Activated naive CD4-positive, alpha-beta T cell treated with anti-CD3 and anti-CD28 coated beads, Interleukin-2, amount 10 ng/mL, durations not matched to agents 7 days and 5 days (primary cell): ENCODE measurements around the gene NT5E.

Source experiments
- CTCF ChIA-PET: fragments of 350-600 bp; sonication (Branson Sonifier 250); formaldehyde crosslinking; loops from one replicate; lab custom pipeline; 2021; ENCODE audit warnings: antibody characterized with exemption; lab: Charles Lee
- DNase-seq: peaks from one replicate; pipeline ENCODE4 v3.0.0-alpha.2; 2020
- H3K27ac Mint-ChIP-seq: one replicate; pipeline ENCODE4 v1.8.0; 2021; ENCODE audit warnings: mild to moderate bottlenecking, moderate library complexity, mixed read lengths
- H3K27me3 Mint-ChIP-seq: one replicate; pipeline ENCODE4 v1.8.0; 2021; ENCODE audit warnings: mild to moderate bottlenecking, mixed read lengths
- H3K36me3 Mint-ChIP-seq: one replicate; pipeline ENCODE4 v1.8.0; 2021; ENCODE audit warnings: mixed read lengths
- H3K4me1 Mint-ChIP-seq: one replicate; pipeline ENCODE4 v1.8.0; 2021; ENCODE audit warnings: mixed read lengths
- H3K4me3 Mint-ChIP-seq: one replicate; pipeline ENCODE4 v1.8.0; 2021; ENCODE audit warnings: mild to moderate bottlenecking, moderate library complexity, mixed read lengths
- H3K9me3 Mint-ChIP-seq: one replicate; pipeline ENCODE4 v1.8.0; 2021; ENCODE audit warnings: mixed read lengths

Gene NT5E

GRCh38 chr6:85470023-85470410 is 20.1 kb downstream of the NT5E start:
- H3K27ac Mint-ChIP-seq: no peak overlapping the region
- no peaks in the 10 kb centered on the region for H3K9me3 Mint-ChIP-seq
- H3K36me3 Mint-ChIP-seq: no peaks in the 10 kb centered on the region
- DNase-seq: no peak
- no peak overlapping the region for H3K4me3 Mint-ChIP-seq
- CTCF ChIA-PET: interaction anchor here (1.6 kb wide), 1 partner anchor 12 kb away, joined by 6 read pairs; no protein-coding TSS in a partner anchor
- H3K4me1 Mint-ChIP-seq: peaks cover 8% of the 10 kb centered on the region
- H3K27me3 Mint-ChIP-seq: peaks cover 12% of the 10 kb centered on the region

- Mint-ChIP-seq H3K9me3 (no peaks in the 10 kb centered on the region), H3K4me3 (no peak overlapping the region), H3K27ac (no peak overlapping the region), H3K4me1 (no peaks in the 10 kb centered on the region), H3K36me3 (no peaks in the 10 kb centered on the region), H3K27me3 (peaks cover 26% of the 10 kb centered on the region)
- CTCF ChIA-PET: interaction anchor here (1.2 kb wide), 1 partner anchor 10 kb away, joined by 4 read pairs; no protein-coding TSS in a partner anchor
- DNase-seq: no peak
Measured at GRCh38 chr6:85472744-85473143, 22.9 kb downstream of the NT5E start.

GRCh38 chr6:85473748-85474147 is 23.9 kb downstream of the NT5E start:
- CTCF ChIA-PET: interaction anchor here (1.2 to 1.4 kb wide), 2 partner anchors 9 to 63 kb away, joined by 3 to 4 read pairs; no protein-coding TSS in a partner anchor

GRCh38 chr6:85476532-85476931 is 26.6 kb downstream of the NT5E start:
- CTCF ChIA-PET: interaction anchor here (0.9 to 2.4 kb wide), 3 partner anchors 8 to 122 kb away, joined by 4 to 10 read pairs (median 6); no protein-coding TSS in a partner anchor
- H3K36me3 Mint-ChIP-seq: no peaks in the 10 kb centered on the region
- H3K27me3 Mint-ChIP-seq: peaks cover 21% of the 10 kb centered on the region
- no peak overlapping the region for H3K4me3 Mint-ChIP-seq
- DNase-seq: no peak
- H3K9me3 Mint-ChIP-seq: no peaks in the 10 kb centered on the region
- H3K27ac Mint-ChIP-seq: no peak overlapping the region
- no peaks in the 10 kb centered on the region for H3K4me1 Mint-ChIP-seq

More at GRCh38 chr6:85473748-85474147, 23.9 kb downstream of the NT5E start:
- Mint-ChIP-seq H3K9me3 (no peaks in the 10 kb centered on the region), H3K4me3 (no peak overlapping the region), H3K4me1 (no peaks in the 10 kb centered on the region), H3K27me3 (peaks cover 22% of the 10 kb centered on the region), H3K36me3 (no peaks in the 10 kb centered on the region), H3K27ac (no peak overlapping the region)
- DNase-seq: no peak

GRCh38 chr6:85479208-85479607 is 29.3 kb downstream of the NT5E start:
- CTCF ChIA-PET: interaction anchor here (1.1 to 8.4 kb wide), 3 partner anchors 28 to 126 kb away, joined by 3 to 112 read pairs (median 4); no protein-coding TSS in a partner anchor
- Mint-ChIP-seq H3K4me3 (no peak overlapping the region), H3K27ac (no peak overlapping the region), H3K9me3 (no peaks in the 10 kb centered on the region), H3K27me3 (peaks cover 31% of the 10 kb centered on the region), H3K36me3 (no peaks in the 10 kb centered on the region), H3K4me1 (peaks cover 7% of the 10 kb centered on the region)
- DNase-seq: no peak

- Mint-ChIP-seq H3K27me3 (peaks cover 18% of the 10 kb centered on the region), H3K27ac (no peak overlapping the region), H3K9me3 (no peaks in the 10 kb centered on the region), H3K4me1 (peaks cover 7% of the 10 kb centered on the region), H3K36me3 (no peaks in the 10 kb centered on the region), H3K4me3 (no peak overlapping the region)
- DNase-seq: no peak
- CTCF ChIA-PET: interaction anchor here (0.7 to 8.4 kb wide), 27 partner anchors 9 to 195 kb away, joined by 3 to 112 read pairs (median 5); partner anchors contain the start of gene NT5E
Measured at GRCh38 chr6:85482206-85482904, 32.5 kb downstream of the NT5E start.

- Mint-ChIP-seq H3K36me3 (no peaks in the 10 kb centered on the region), H3K27me3 (peaks cover 14% of the 10 kb centered on the region), H3K4me1 (peaks cover 7% of the 10 kb centered on the region), H3K4me3 (no peak overlapping the region), H3K9me3 (no peaks in the 10 kb centered on the region), H3K27ac (no peak overlapping the region)
- CTCF ChIA-PET: interaction anchor here (0.7 to 8.4 kb wide), 30 partner anchors 10 to 194 kb away, joined by 3 to 112 read pairs (median 4); partner anchors contain the start of gene NT5E
- DNase-seq: peak; percentile 83
Measured at GRCh38 chr6:85482905-85483700, 33.2 kb downstream of the NT5E start.

GRCh38 chr6:85483846-85484245 is 34.0 kb downstream of the NT5E start:
- no peak overlapping the region for H3K4me3 Mint-ChIP-seq
- H3K27me3 Mint-ChIP-seq: peaks cover 14% of the 10 kb centered on the region
- DNase-seq: no peak
- H3K4me1 Mint-ChIP-seq: peaks cover 7% of the 10 kb centered on the region
- H3K9me3 Mint-ChIP-seq: no peaks in the 10 kb centered on the region
- H3K36me3 Mint-ChIP-seq: no peaks in the 10 kb centered on the region
- H3K27ac Mint-ChIP-seq: no peak overlapping the region
- CTCF ChIA-PET: interaction anchor here (0.9 to 8.4 kb wide), 17 partner anchors 8 to 194 kb away, joined by 3 to 112 read pairs (median 8); partner anchors contain the start of gene NT5E

- Mint-ChIP-seq H3K27me3 (peaks cover 14% of the 10 kb centered on the region), H3K4me1 (peaks cover 7% of the 10 kb centered on the region), H3K27ac (no peak overlapping the region), H3K36me3 (no peaks in the 10 kb centered on the region), H3K9me3 (no peaks in the 10 kb centered on the region), H3K4me3 (no peak overlapping the region)
- CTCF ChIA-PET: interaction anchor here (0.8 to 8.4 kb wide), 9 partner anchors 9 to 193 kb away, joined by 3 to 112 read pairs (median 25); partner anchors contain the start of gene NT5E
- DNase-seq: no peak
Measured at GRCh38 chr6:85484948-85485347, 35.1 kb downstream of the NT5E start.

- Mint-ChIP-seq H3K4me3 (no peak overlapping the region), H3K36me3 (no peaks in the 10 kb centered on the region), H3K27ac (no peak overlapping the region), H3K9me3 (no peaks in the 10 kb centered on the region), H3K27me3 (peaks cover 3% of the 10 kb centered on the region), H3K4me1 (no peaks in the 10 kb centered on the region)
- CTCF ChIA-PET: interaction anchor here (1.3 to 5.3 kb wide), 2 partner anchors 6 to 15 kb away, joined by 4 to 35 read pairs; no protein-coding TSS in a partner anchor
- DNase-seq: no peak
Measured at GRCh38 chr6:85490516-85491248, 40.8 kb downstream of the NT5E start.

GRCh38 chr6:85493389-85493788 is 43.5 kb downstream of the NT5E start:
- Mint-ChIP-seq H3K9me3 (peaks cover 9% of the 10 kb centered on the region), H3K4me3 (no peak overlapping the region), H3K4me1 (no peaks in the 10 kb centered on the region), H3K27me3 (peaks cover 3% of the 10 kb centered on the region), H3K27ac (no peak overlapping the region), H3K36me3 (no peaks in the 10 kb centered on the region)
- CTCF ChIA-PET: interaction anchor here (5.3 kb wide), 1 partner anchor 9 kb away, joined by 35 read pairs; no protein-coding TSS in a partner anchor
- DNase-seq: no peak

- H3K4me3 Mint-ChIP-seq: no peak overlapping the region
- H3K27ac Mint-ChIP-seq: no peak overlapping the region
- peaks cover 3% of the 10 kb centered on the region for H3K27me3 Mint-ChIP-seq
- DNase-seq: no peak
- H3K4me1 Mint-ChIP-seq: no peaks in the 10 kb centered on the region
- CTCF ChIA-PET: interaction anchor here (0.6 to 5.3 kb wide), 5 partner anchors 11 to 428 kb away, joined by 3 to 35 read pairs (median 3); no protein-coding TSS in a partner anchor
- H3K36me3 Mint-ChIP-seq: no peaks in the 10 kb centered on the region
- H3K9me3 Mint-ChIP-seq: peaks cover 9% of the 10 kb centered on the region
Measured at GRCh38 chr6:85494547-85495536, 45.0 kb downstream of the NT5E start.
